K562 (cell line): ENCODE data around the gene PBXIP1.

Experiments used
- ARID2 ChIP-seq: fragments of 450-650 bp; IDR thresholded peaks from 2 replicates; pipeline ENCODE4 v1.6.1; 2017; ENCODE audit warnings: antibody characterized with exemption, mild to moderate bottlenecking
- ATF2 ChIP-seq: sonication (generic); formaldehyde crosslinking; IDR thresholded peaks from 2 replicates; pipeline ENCODE4 v1.8.1; 2022; ENCODE audit warnings: missing genetic modification reagents
- ATF4 ChIP-seq: fragments of 450-650 bp; formaldehyde crosslinking; IDR thresholded peaks from 2 replicates; pipeline ENCODE4 v1.4.0; 2022; ENCODE audit warnings: mild to moderate bottlenecking, moderate library complexity
- CBX8 ChIP-seq: fragments of 200-600 bp; sonication (generic); IDR thresholded peaks from 2 replicates; pipeline ENCODE4 v1.6.1; 2012; ENCODE audit warnings: borderline replicate concordance, mixed run types, low read depth, mild to moderate bottlenecking, moderate library complexity, mixed read lengths, low read length, control low read depth, inconsistent platforms; ENCODE audit not compliant: poor library complexity, severe bottlenecking; ENCODE audit errors: extremely low read depth
- CTCF ChIP-seq, 3 experiments: IDR thresholded peaks in 2 of 3; conservative IDR thresholded peaks in 1 of 3; 2 replicates each; pipeline ENCODE4 v1.5.1; 2011 to 2012; ENCODE audit warnings: low read length in 3 of 3, mild to moderate bottlenecking in 3 of 3, control low read depth in 2 of 3, improper control_type of control experiment in 1 of 3, inconsistent platforms in 1 of 3, low read depth in 1 of 3, mixed read lengths in 1 of 3, moderate library complexity in 1 of 3; ENCODE audit not compliant: insufficient read depth in 2 of 3
- E2F1 ChIP-seq: sonication (generic); formaldehyde crosslinking; IDR thresholded peaks from 2 replicates; pipeline ENCODE4 v1.8.1; 2023; ENCODE audit warnings: mild to moderate bottlenecking, missing genetic modification reagents, moderate library complexity
- MAFG ChIP-seq: fragments of 450-650 bp; conservative IDR thresholded peaks from 2 replicates; pipeline ENCODE4 v1.6.1; 2016; ENCODE audit warnings: missing genetic modification characterization, missing compliant biosample characterization
- NKRF ChIP-seq: fragments of 450-650 bp; IDR thresholded peaks from 2 replicates; pipeline ENCODE4 v1.6.1; 2016; ENCODE audit warnings: borderline replicate concordance
- POLR2A ChIP-seq: fragments of 450-650 bp; conservative IDR thresholded peaks from 2 replicates; pipeline ENCODE4 v1.6.1; 2016
- RBBP5 ChIP-seq: fragments of 200-600 bp; sonication (generic); IDR thresholded peaks from 2 replicates; pipeline ENCODE4 v1.6.1; 2012; ENCODE audit warnings: borderline replicate concordance, mild to moderate bottlenecking, low read length, control low read depth, inconsistent platforms; ENCODE audit not compliant: insufficient read depth, poor library complexity, severe bottlenecking
- TBL1XR1 ChIP-seq, 2 experiments: IDR thresholded peaks; 2 replicates each; pipeline ENCODE4 v1.6.1; 2012; ENCODE audit warnings: improper control_type of control experiment in 2 of 2, low read length in 2 of 2, mild to moderate bottlenecking in 1 of 2
- ZBTB40 ChIP-seq, 2 experiments: fragments of 450-650 bp in 1 of 2; sonication (generic) in 1 of 2; formaldehyde crosslinking in 1 of 2; IDR thresholded peaks; 2 replicates each; pipeline versions ENCODE4 v1.7.1 to v1.9.0; 2016 to 2022; ENCODE audit warnings: inconsistent platforms in 1 of 2, mild to moderate bottlenecking in 1 of 2, missing genetic modification reagents in 1 of 2
- ZNF274 ChIP-seq: IDR thresholded peaks from 2 replicates; pipeline ENCODE4 v1.6.1; 2011; ENCODE audit warnings: low read depth, mild to moderate bottlenecking, low read length, moderate library complexity, borderline replicate concordance

- TF ChIP-seq ZNF274 (no peak), POLR2A (no peak), E2F1 (CRISPR knock-in tag) (no peak), ZBTB40 (IDR thresholded peaks at IDR 0.05) (no peak), ZBTB40 (CRISPR knock-in tag; IDR thresholded peaks at IDR 0.05) (no peak), NKRF (no peak), CTCF (IDR thresholded peaks at IDR 0.05 in 2 of 3, conservative IDR thresholded peaks at IDR 0.05 in 1 of 3; ENCODE audit: insufficient read depth in 2 of 3, low read depth in 1 of 3, low read length in 3 of 3) (no peak), RBBP5 (no peak), ARID2 (no peak), MAFG (tag) (no peak), ATF4 (CRISPR knock-in tag) (no peak), CBX8 (no peak), TBL1XR1 (IDR thresholded peaks at IDR 0.05; ENCODE audit: low read length in 2 of 2) (no peak), ATF2 (CRISPR knock-in tag) (no peak)
These were observed 6.4 kb upstream of the PBXIP1 start for GRCh38 chr1:154962156-154962749.
